ENCODE results near the gene FNIP1.

FNIP1 gene

GRCh38 chr5:131790550-131790949 is 6.3 kb downstream of the FNIP1 start:
- Histone ChIP-seq H3K27ac (ENCODE audit: low read length) (no peak overlapping the region), H3F3A (ENCODE audit: insufficient read depth, low read length) (no peaks in the 10 kb centered on the region), H3K36me3 (replicated peaks; ENCODE audit: insufficient read depth, low read length) (no peaks in the 10 kb centered on the region), H2AFZ (ENCODE audit: low read length) (no peak overlapping the region), H3K9me2 (replicated peaks; ENCODE audit: insufficient read depth, low read length) (no peaks in the 10 kb centered on the region), H3K9ac (ENCODE audit: low read length) (no peak overlapping the region), H3K4me1 (ENCODE audit: low read length) (peaks cover 11% of the 10 kb centered on the region), H3K4me2 (ENCODE audit: low read depth, low read length) (no peak overlapping the region), H3K27me3 (replicated peaks; ENCODE audit: insufficient read depth, low read length) (no peaks in the 10 kb centered on the region), H3K4me3 (ENCODE audit: low read length) (no peak overlapping the region), H3K79me2 (ENCODE audit: low read length) (peaks cover 99% of the 10 kb centered on the region), H3K9me3 (replicated peaks; ENCODE audit: insufficient read depth, low read length) (no peaks in the 10 kb centered on the region), H4K20me1 (ENCODE audit: insufficient read depth, low read length) (peaks cover 17% of the 10 kb centered on the region; the same call in 1 of the 2 replicates)
- no peak for TF ChIP-seq EZH2phosphoT487 (IDR thresholded peaks at IDR 0.05; ENCODE audit: low read length)
- no peak for TF ChIP-seq CTCF (IDR thresholded peaks at IDR 0.05; ENCODE audit: low read length)
- no peak for TF ChIP-seq EZH2 (optimal IDR thresholded peaks at IDR 0.05; ENCODE audit: low read depth, low read length)
- no peak for DNase-seq

- Histone ChIP-seq H3K9me2 (replicated peaks; ENCODE audit: insufficient read depth, low read length) (no peaks in the 10 kb centered on the region), H3K9me3 (replicated peaks; ENCODE audit: insufficient read depth, low read length) (no peaks in the 10 kb centered on the region), H3F3A (ENCODE audit: insufficient read depth, low read length) (no peaks in the 10 kb centered on the region), H3K4me1 (ENCODE audit: low read length) (peaks cover 3% of the 10 kb centered on the region; the same call in 1 of the 2 replicates), H3K27me3 (replicated peaks; ENCODE audit: insufficient read depth, low read length) (no peaks in the 10 kb centered on the region), H2AFZ (ENCODE audit: low read length) (no peak overlapping the region), H3K79me2 (ENCODE audit: low read length) (peaks cover 97% of the 10 kb centered on the region), H3K4me3 (ENCODE audit: low read length) (no peak overlapping the region), H3K27ac (ENCODE audit: low read length) (no peak overlapping the region), H4K20me1 (ENCODE audit: insufficient read depth, low read length) (peaks cover 17% of the 10 kb centered on the region; the same call in 1 of the 2 replicates), H3K36me3 (replicated peaks; ENCODE audit: insufficient read depth, low read length) (no peaks in the 10 kb centered on the region), H3K9ac (ENCODE audit: low read length) (no peak overlapping the region), H3K4me2 (ENCODE audit: low read depth, low read length) (no peak overlapping the region)
- TF ChIP-seq CTCF (IDR thresholded peaks at IDR 0.05; ENCODE audit: low read length) = no peak
- no peak for TF ChIP-seq EZH2phosphoT487 (IDR thresholded peaks at IDR 0.05; ENCODE audit: low read length)
- TF ChIP-seq EZH2 (optimal IDR thresholded peaks at IDR 0.05; ENCODE audit: low read depth, low read length) = no peak
- DNase-seq = no peak
Measured at GRCh38 chr5:131789765-131790164, 7.1 kb downstream of the FNIP1 start.

GRCh38 chr5:131787736-131788135 is 9.1 kb downstream of the FNIP1 start:
- no peaks in the 10 kb centered on the region for H3K9me3 ChIP-seq (replicated peaks; ENCODE audit: insufficient read depth, low read length)
- peaks cover 96% of the 10 kb centered on the region for H3K79me2 ChIP-seq (ENCODE audit: low read length)
- no peak overlapping the region for H3K27ac ChIP-seq (ENCODE audit: low read length)
- H3K4me2 ChIP-seq (ENCODE audit: low read depth, low read length) = no peak overlapping the region
- no peaks in the 10 kb centered on the region for H3K9me2 ChIP-seq (replicated peaks; ENCODE audit: insufficient read depth, low read length)
- H2AFZ ChIP-seq (ENCODE audit: low read length) = no peak overlapping the region
- TF ChIP-seq EZH2 (optimal IDR thresholded peaks at IDR 0.05; ENCODE audit: low read depth, low read length) (no peak), EZH2phosphoT487 (IDR thresholded peaks at IDR 0.05; ENCODE audit: low read length) (no peak), CTCF (IDR thresholded peaks at IDR 0.05; ENCODE audit: low read length) (no peak)
- H3K36me3 ChIP-seq (replicated peaks; ENCODE audit: insufficient read depth, low read length) = no peaks in the 10 kb centered on the region
- H3K9ac ChIP-seq (ENCODE audit: low read length) = no peak overlapping the region
- no peaks in the 10 kb centered on the region for H3K4me1 ChIP-seq (ENCODE audit: low read length)
- no peak for DNase-seq
- no peaks in the 10 kb centered on the region for H3K27me3 ChIP-seq (replicated peaks; ENCODE audit: insufficient read depth, low read length)
- H3F3A ChIP-seq (ENCODE audit: insufficient read depth, low read length) = no peaks in the 10 kb centered on the region
- no peak overlapping the region for H3K4me3 ChIP-seq (ENCODE audit: low read length)
- H4K20me1 ChIP-seq (ENCODE audit: insufficient read depth, low read length) = peaks cover 17% of the 10 kb centered on the region; the same call in 1 of the 2 replicates
